IMR-90 (cell line): ENCODE data around the gene SIDT1.

Experiments
- BHLHE40 ChIP-seq: fragments of 150-350 bp; IDR thresholded peaks from 2 replicates; pipeline ENCODE4 v1.6.1; 2016; ENCODE audit warnings: mild to moderate bottlenecking, low read depth, low read length
- CEBPB ChIP-seq: IDR thresholded peaks from 2 replicates; pipeline ENCODE4 v1.6.1; 2012; ENCODE audit warnings: low read depth, low read length, improper control_type of control experiment
- CHD1 ChIP-seq: IDR thresholded peaks from 2 replicates; pipeline ENCODE4 v1.6.1; 2012; ENCODE audit warnings: low read depth, low read length, improper control_type of control experiment
- CTCF ChIP-seq: conservative IDR thresholded peaks from 2 replicates; pipeline ENCODE4 v1.5.1; 2012; ENCODE audit warnings: mild to moderate bottlenecking, low read depth, low read length, improper control_type of control experiment
- FOS ChIP-seq: fragments of 150-350 bp; IDR thresholded peaks from 2 replicates; pipeline ENCODE4 v1.6.1; 2016; ENCODE audit warnings: low read depth, low read length
- MAFK ChIP-seq: IDR thresholded peaks from 2 replicates; pipeline ENCODE4 v1.6.1; 2012; ENCODE audit warnings: low read depth, low read length, improper control_type of control experiment
- MXI1 ChIP-seq: IDR thresholded peaks from 2 replicates; pipeline ENCODE4 v1.6.1; 2012; ENCODE audit warnings: low read depth, mild to moderate bottlenecking, low read length, moderate library complexity, borderline replicate concordance
- POLR2A ChIP-seq: IDR thresholded peaks from 2 replicates; pipeline ENCODE4 v1.6.1; 2012; ENCODE audit warnings: mild to moderate bottlenecking, low read depth, low read length
- RAD21 ChIP-seq: IDR thresholded peaks from 2 replicates; pipeline ENCODE4 v1.6.1; 2012; ENCODE audit warnings: low read length, improper control_type of control experiment
- RFX5 ChIP-seq: IDR thresholded peaks from 2 replicates; pipeline ENCODE4 v1.8.0; 2012; ENCODE audit warnings: low read depth, mild to moderate bottlenecking, low read length, moderate library complexity
- SMC3 ChIP-seq: fragments of 150-350 bp; IDR thresholded peaks from 2 replicates; pipeline ENCODE4 v1.6.1; 2016; ENCODE audit warnings: low read depth, mild to moderate bottlenecking, antibody characterized with exemption, low read length, moderate library complexity
- USF2 ChIP-seq: fragments of 150-350 bp; IDR thresholded peaks from 2 replicates; pipeline ENCODE4 v1.6.1; 2017; ENCODE audit warnings: mild to moderate bottlenecking, antibody characterized with exemption, low read length, low read depth

DNA sequence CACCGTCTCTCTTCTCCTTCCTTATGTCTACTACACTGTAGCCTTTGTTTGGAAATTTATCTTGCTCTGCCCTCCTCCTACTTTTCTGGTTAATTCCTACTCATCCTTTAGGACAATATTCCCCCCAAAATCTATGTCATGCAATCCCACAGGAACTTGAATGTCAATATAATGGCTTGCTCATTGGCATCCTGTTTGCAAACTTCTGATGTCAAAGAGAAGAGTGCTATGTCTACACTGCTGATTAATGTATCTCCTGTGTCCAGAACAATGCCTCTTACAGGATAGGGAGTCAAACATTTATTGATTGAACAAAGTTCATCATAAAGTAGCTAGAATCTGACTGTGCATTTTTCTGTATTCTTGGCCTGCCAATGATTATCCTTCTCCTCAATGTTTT lies 22.8 kb downstream of the SIDT1 start:
- TF ChIP-seq CTCF, result no peak
- TF ChIP-seq MXI1, result no peak
- TF ChIP-seq USF2, result no peak
- TF ChIP-seq CEBPB, result no peak
- no peak for TF ChIP-seq POLR2A
- TF ChIP-seq RFX5, result no peak
- no peak for TF ChIP-seq FOS
- TF ChIP-seq CHD1, result no peak
- no peak for TF ChIP-seq MAFK
- TF ChIP-seq RAD21, result no peak
- no peak for TF ChIP-seq BHLHE40
- TF ChIP-seq SMC3, result no peak
